ENCODE data around the gene RFC3. TPM values are rescaled to one million over a fixed set of nuclear protein-coding genes. Genes with fewer than 3 reads are reported as not detected.

RFC3 gene
- polyA plus RNA-seq, 2 of the 4 experiments (the other 2 are of a cell fraction), result 45.3 to 54.5 TPM

DNA sequence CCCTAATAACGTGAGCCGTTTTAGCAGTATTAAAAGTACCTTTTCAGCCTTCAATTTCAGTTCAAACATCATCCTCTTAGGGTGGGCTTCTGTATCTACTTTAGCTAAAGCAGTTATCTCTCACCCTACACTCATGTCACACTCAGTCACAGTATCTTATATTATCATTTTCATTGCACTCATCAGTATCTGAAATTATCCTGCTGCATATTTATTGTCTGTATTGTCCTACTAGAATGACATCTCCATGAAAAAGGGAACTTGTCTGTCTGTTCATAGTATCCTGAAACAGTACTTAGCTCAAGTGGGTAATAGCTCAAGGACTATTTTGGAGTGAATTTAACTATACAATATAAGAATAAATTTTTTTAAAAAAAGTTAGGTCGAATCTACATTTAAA is 19.9 kb upstream of the RFC3 start (continued):
- no peak for TF ChIP-seq ZC3H11A (IDR thresholded peaks at IDR 0.05)
- no peak for TF ChIP-seq FOSL2 (IDR thresholded peaks at IDR 0.05)
- TF ChIP-seq FOSL2 (CRISPR knock-in tag; IDR thresholded peaks at IDR 0.05), result no peak
- no peak for TF ChIP-seq HDAC2 (IDR thresholded peaks at IDR 0.05)
- TF ChIP-seq, protein P1, sequence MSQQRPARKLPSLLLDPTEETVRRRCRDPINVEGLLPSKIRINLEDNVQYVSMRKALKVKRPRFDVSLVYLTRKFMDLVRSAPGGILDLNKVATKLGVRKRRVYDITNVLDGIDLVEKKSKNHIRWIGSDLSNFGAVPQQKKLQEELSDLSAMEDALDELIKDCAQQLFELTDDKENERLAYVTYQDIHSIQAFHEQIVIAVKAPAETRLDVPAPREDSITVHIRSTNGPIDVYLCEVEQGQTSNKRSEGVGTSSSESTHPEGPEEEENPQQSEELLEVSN (IDR thresholded peaks at IDR 0.05; ENCODE audit: borderline replicate concordance, low read depth), result no peak
- no peak for TF ChIP-seq CHD4 (IDR thresholded peaks at IDR 0.05; ENCODE audit: borderline replicate concordance)
- no peak for TF ChIP-seq GATA3 (IDR thresholded peaks at IDR 0.05; ENCODE audit: borderline replicate concordance)

DNA sequence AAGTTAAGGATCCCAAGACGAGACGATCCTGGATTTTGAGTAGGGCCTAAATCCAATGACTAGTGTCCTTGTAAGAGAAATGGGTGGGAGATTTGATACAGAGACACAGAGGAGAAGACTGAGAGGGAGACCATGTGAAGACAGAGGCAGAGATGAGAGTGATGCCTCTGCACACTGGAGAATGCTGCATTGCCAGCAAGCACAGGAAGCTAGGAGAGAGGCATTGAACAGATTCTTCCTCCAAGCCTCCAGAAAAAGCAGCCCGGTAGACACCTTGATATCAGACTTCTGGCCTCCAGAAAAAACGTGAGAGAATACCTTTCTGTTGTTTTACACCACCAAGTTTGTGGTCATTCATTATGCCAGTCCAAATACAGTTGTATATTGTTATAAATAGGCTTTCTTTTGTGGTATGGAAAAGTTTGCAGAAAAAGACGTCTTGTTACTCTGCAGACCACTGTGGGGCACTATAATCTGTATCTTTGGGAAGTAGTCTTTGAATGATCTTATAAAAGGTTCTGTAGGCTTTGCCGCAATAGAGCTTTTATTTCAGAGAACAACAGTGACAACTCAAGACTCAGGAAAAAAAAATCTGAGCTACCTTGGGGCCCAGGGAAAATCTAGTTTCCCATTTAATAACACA is 17.9 kb upstream of the RFC3 start:
- H3K9me3 ChIP-seq, result no peaks in the 10 kb centered on the region
- ChIA-PET POLR2A (no interaction called here), CTCF (interaction anchor here (0.6 to 2.4 kb wide), 19 partner anchors 9 to 1408 kb away, joined by 3 to 13 read pairs (median 4); partner anchors contain the start of gene RFC3)
- peaks cover 8% of the 10 kb centered on the region for H3K4me1 ChIP-seq
- peak overlapping the region; percentile 19; the same call in 1 of the 3 replicates for H3K4me2 ChIP-seq
- no peak for TF ChIP-seq HEYL (CRISPR knock-in tag; IDR thresholded peaks at IDR 0.05)
- TF ChIP-seq, protein P2, sequence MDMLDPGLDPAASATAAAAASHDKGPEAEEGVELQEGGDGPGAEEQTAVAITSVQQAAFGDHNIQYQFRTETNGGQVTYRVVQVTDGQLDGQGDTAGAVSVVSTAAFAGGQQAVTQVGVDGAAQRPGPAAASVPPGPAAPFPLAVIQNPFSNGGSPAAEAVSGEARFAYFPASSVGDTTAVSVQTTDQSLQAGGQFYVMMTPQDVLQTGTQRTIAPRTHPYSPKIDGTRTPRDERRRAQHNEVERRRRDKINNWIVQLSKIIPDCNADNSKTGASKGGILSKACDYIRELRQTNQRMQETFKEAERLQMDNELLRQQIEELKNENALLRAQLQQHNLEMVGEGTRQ (IDR thresholded peaks at IDR 0.05), result no peak
- peak; percentile 26; the same call in 1 of the 3 replicates for TF ChIP-seq SMC3 (IDR thresholded peaks at IDR 0.05)
- TF ChIP-seq RAD21 (conservative IDR thresholded peaks at IDR 0.05 in 1 of 2, IDR thresholded peaks at IDR 0.05 in 1 of 2), result peak; percentile 54
- FAIRE-seq, result no peak
- no peak overlapping the region for H3K4me3 ChIP-seq
- ATAC-seq, result peak in 1 of 2 experiments; percentile 52; a peak in 1 of 6 replicates
- WGBS (ENCODE audit: missing lambda C conversion rate), result 47% methylated on average over 6 of the region's 6 CpGs
- H3K27ac ChIP-seq, result 0 out of 6 replicates have a peak overlapping the region, but pooled peaks of 1 of the 2 experiments have one; percentile 42
- peak in 1 of 2 experiments; percentile 45 for DNase-seq (ENCODE audit: low read depth in 1 of 2, low spot score in 1 of 2)

DNA sequence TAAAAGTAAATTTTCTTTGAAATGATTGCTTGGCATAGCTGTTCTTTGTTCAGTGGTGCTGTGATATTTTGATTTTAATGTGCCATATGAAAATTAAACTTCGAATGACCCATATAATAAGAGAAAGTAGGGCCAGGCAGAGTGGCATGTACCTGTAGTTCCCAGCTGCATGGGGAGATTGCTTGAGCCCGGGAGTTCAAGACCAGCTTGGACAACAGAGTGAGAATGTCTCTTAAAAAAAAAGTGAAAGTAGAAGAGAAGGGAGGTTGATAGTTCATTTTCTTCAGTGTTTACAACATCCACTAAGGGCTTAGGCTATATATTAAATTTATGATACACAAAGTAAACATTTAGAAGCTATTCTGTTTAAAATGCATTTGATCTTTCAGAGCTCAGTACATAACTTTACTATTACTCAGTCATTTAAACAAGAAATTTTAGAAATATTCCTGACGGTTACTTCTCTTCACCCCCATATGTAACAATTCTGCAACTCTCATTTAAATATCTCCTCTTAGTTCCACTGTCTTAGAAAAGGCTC is 17.2 kb upstream of the RFC3 start:
- no peak for ATAC-seq
- CTCF ChIA-PET, result interaction anchor here (0.6 to 2.2 kb wide), 15 partner anchors 9 to 1407 kb away, joined by 3 to 13 read pairs (median 4); partner anchors contain the start of gene RFC3
- Histone ChIP-seq H3K27ac (no peak overlapping the region), H3K4me1 (peaks cover 8% of the 10 kb centered on the region), H3K9me3 (no peaks in the 10 kb centered on the region), H3K4me3 (no peak overlapping the region), H3K4me2 (peak overlapping the region; percentile 19; the same call in 1 of the 3 replicates)
- POLR2A ChIA-PET, result no interaction called here
- 29% methylated on average over 3 of the region's 3 CpGs for WGBS (ENCODE audit: missing lambda C conversion rate)
- FAIRE-seq, result no peak
- TF ChIP-seq NPAS2 (CRISPR knock-in tag; IDR thresholded peaks at IDR 0.05; ENCODE audit: borderline replicate concordance), result no peak
- TF ChIP-seq CBX2 (IDR thresholded peaks at IDR 0.05; ENCODE audit: borderline replicate concordance, low read depth), result no peak
- no peak for DNase-seq (ENCODE audit: low read depth in 1 of 2, low spot score in 1 of 2)

DNA sequence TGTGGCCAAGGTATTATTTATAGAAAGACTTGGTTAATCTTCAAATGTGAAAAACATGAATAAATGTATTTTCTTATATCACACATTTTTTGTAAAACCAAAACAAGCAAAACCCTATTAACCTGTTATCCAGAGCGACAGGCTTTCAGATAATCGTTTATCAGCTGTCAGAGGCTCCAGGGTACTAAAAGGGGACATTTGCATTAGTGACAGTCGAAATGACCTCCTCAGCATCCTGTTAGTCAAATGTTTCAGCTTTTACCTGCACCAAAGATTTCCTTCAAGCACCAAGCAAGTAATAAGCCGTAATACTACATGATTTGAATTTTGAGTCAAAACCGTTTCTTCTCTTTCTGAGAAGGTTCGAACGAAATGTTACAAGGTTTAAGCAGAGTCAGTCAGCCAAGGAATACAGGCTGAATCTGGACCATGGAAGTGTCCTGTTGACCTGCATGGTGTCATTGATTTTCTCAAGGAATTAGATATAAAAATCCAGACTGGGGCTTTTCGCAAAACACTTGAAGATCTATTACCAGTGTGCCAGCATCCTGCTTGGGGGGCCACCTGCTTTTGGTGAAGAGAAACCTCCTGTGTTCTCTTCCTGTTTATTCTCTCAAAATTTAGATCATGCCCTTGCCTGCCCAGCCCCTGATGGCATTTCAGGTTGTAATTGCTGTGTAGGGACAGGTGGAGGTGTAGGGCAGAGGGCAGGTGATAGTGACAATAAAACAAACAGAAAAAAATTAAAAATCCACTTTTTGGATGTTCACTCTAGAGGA is 11.3 kb upstream of the RFC3 start:
- WGBS (ENCODE audit: missing lambda C conversion rate), result 75% methylated on average over 8 of the region's 8 CpGs
- TF ChIP-seq FOXS1 (CRISPR knock-in tag; IDR thresholded peaks at IDR 0.05) (no peak), KDM5A (IDR thresholded peaks at IDR 0.05) (no peak), HOXB5 (CRISPR knock-in tag; IDR thresholded peaks at IDR 0.05) (no peak), SREBF2 (IDR thresholded peaks at IDR 0.05) (no peak)
- no peak overlapping the region for H3K27ac ChIP-seq
- H3K4me3 ChIP-seq, result no peak overlapping the region
- CTCF ChIA-PET, result no interaction called here
- POLR2A ChIA-PET, result no interaction called here
- DNase-seq (ENCODE audit: low read depth in 1 of 2, low spot score in 1 of 2) (no peak), FAIRE-seq (no peak), ATAC-seq (no peak)
- H3K4me2 ChIP-seq, result no peak overlapping the region
- no peaks in the 10 kb centered on the region for H3K9me3 ChIP-seq
- H3K4me1 ChIP-seq, result no peaks in the 10 kb centered on the region
